ENCODE results near the gene RBM48. TPM values are rescaled to one million over a fixed set of nuclear protein-coding genes. Genes with fewer than 3 reads are reported as not detected.

RBM48 gene
- polyA plus RNA-seq, 1 donor (not counting 4 experiments of a cell fraction or from before 2014, with no cell fraction given) = 6.3 TPM

DNA sequence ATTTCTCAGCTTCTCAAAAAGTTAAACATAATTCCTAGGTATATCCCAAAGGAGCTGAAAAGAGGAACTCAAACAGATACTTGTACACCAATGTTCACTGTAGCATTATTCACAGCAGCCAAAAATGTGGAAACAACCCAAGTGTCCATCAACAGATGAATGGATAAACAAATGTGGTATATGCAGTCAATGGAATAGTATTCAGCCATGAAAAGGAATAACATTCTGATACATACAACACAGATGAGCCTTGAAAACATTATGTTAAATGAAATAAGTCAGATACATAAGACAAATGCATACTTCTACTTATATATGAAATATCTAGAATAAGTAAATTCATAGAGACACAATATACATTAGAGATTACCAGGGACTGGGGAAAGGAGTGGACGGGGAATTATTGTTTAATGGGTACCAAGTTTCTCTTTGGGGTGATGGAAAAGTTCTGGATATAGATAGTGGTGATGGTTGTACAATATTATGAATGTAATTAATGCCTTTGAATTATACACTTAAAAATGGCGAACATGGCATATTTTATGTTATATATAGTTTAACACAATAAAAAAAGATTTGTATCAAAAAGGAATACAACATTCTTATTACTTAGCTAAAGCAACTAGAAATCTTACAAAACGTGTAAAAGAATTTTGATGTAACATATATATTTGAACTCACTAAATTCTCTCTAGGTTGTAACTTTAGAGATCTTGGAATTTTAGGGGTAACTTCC, 15.3 kb upstream of the RBM48 start:
- Histone ChIP-seq H3K27ac (ENCODE audit: control insufficient read depth, insufficient read depth, low read length) (no peak overlapping the region), H3K9me1 (ENCODE audit: control insufficient read depth, extremely low read depth, insufficient read depth, low read length) (no peaks in the 10 kb centered on the region), H3K4me1 (ENCODE audit: control insufficient read depth, extremely low read depth, insufficient read depth, low read length) (peaks cover 3% of the 10 kb centered on the region), H3K9ac (ENCODE audit: control insufficient read depth, extremely low read depth, insufficient read depth, low read length) (no peak overlapping the region), H3K36me3 (ENCODE audit: control insufficient read depth in 2 of 2, extremely low read depth in 1 of 2, insufficient read depth in 2 of 2, low read length in 2 of 2) (peaks cover 0 to 2% of the 10 kb centered on the region in 2 experiments), H3K27me3 (ENCODE audit: control insufficient read depth, extremely low read depth, insufficient read depth, low read length) (no peaks in the 10 kb centered on the region), H3K79me2 (ENCODE audit: control insufficient read depth, insufficient read depth, low read length) (no peaks in the 10 kb centered on the region), H3K4me3 (ENCODE audit: control insufficient read depth in 2 of 3, extremely low read depth in 1 of 3, insufficient read depth in 2 of 3, low read depth in 1 of 3, low read length in 3 of 3) (no peak overlapping the region), H3K9me3 (ENCODE audit: control insufficient read depth, low read depth, low read length) (no peaks in the 10 kb centered on the region), H3K4me2 (ENCODE audit: control insufficient read depth, extremely low read depth, insufficient read depth, low read depth, low read length) (no peak overlapping the region), H4K20me1 (ENCODE audit: control insufficient read depth, extremely low read depth, insufficient read depth, low read length) (no peaks in the 10 kb centered on the region), H2AFZ (ENCODE audit: control insufficient read depth, low read length) (no peak overlapping the region)
- TF ChIP-seq, protein P1, sequence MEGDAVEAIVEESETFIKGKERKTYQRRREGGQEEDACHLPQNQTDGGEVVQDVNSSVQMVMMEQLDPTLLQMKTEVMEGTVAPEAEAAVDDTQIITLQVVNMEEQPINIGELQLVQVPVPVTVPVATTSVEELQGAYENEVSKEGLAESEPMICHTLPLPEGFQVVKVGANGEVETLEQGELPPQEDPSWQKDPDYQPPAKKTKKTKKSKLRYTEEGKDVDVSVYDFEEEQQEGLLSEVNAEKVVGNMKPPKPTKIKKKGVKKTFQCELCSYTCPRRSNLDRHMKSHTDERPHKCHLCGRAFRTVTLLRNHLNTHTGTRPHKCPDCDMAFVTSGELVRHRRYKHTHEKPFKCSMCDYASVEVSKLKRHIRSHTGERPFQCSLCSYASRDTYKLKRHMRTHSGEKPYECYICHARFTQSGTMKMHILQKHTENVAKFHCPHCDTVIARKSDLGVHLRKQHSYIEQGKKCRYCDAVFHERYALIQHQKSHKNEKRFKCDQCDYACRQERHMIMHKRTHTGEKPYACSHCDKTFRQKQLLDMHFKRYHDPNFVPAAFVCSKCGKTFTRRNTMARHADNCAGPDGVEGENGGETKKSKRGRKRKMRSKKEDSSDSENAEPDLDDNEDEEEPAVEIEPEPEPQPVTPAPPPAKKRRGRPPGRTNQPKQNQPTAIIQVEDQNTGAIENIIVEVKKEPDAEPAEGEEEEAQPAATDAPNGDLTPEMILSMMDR (optimal IDR thresholded peaks at IDR 0.05 in 1 of 3, IDR thresholded peaks at IDR 0.05 in 1 of 3, conservative IDR thresholded peaks at IDR 0.05 in 1 of 3; ENCODE audit: extremely low read depth in 1 of 3, insufficient read depth in 2 of 3, low read length in 3 of 3) = no peak
- no peak for TF ChIP-seq EZH2 (IDR thresholded peaks at IDR 0.05; ENCODE audit: low read length)
- dilution Hi-C loops (cut with MboI; ENCODE audit: extremely low pct_ligation_motif_present, low sequenced_read_pairs) = no loop called here
- FAIRE-seq = no peak
- DNase-seq (ENCODE audit: low read depth, low spot score) = no peak

DNA sequence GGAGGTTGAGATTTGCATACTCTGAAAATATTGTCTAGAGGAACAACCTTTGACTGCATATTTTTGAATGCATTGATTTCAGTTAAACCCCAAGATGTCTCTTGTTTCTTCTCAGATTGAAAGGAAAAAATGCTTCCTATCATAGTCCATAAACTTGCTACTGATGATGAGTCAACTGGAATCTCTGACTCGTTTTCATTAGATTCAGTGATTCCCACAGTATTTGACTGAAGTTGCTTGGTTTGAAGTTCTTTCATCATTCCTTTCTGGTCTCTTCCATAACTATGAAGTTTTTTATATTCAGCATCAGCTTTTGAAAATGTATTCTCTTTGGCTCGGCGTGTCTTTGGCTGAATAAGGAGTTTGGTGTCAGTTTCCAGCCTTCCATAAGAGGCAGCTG, 11.0 kb upstream of the RBM48 start:
- Histone ChIP-seq H2AFZ (ENCODE audit: control insufficient read depth, low read length) (no peak overlapping the region), H3K4me2 (ENCODE audit: control insufficient read depth, extremely low read depth, insufficient read depth, low read depth, low read length) (no peak overlapping the region), H3K27me3 (ENCODE audit: control insufficient read depth, extremely low read depth, insufficient read depth, low read length) (no peaks in the 10 kb centered on the region), H3K9me3 (ENCODE audit: control insufficient read depth, low read depth, low read length) (no peaks in the 10 kb centered on the region), H3K27ac (ENCODE audit: control insufficient read depth, insufficient read depth, low read length) (no peak overlapping the region), H3K4me3 (ENCODE audit: control insufficient read depth in 2 of 3, extremely low read depth in 1 of 3, insufficient read depth in 2 of 3, low read depth in 1 of 3, low read length in 3 of 3) (no peak overlapping the region), H3K4me1 (ENCODE audit: control insufficient read depth, extremely low read depth, insufficient read depth, low read length) (peaks cover 3% of the 10 kb centered on the region), H4K20me1 (ENCODE audit: control insufficient read depth, extremely low read depth, insufficient read depth, low read length) (no peaks in the 10 kb centered on the region), H3K9ac (ENCODE audit: control insufficient read depth, extremely low read depth, insufficient read depth, low read length) (no peak overlapping the region), H3K79me2 (ENCODE audit: control insufficient read depth, insufficient read depth, low read length) (no peaks in the 10 kb centered on the region), H3K36me3 (ENCODE audit: control insufficient read depth in 2 of 2, extremely low read depth in 1 of 2, insufficient read depth in 2 of 2, low read length in 2 of 2) (peaks cover 0 to 2% of the 10 kb centered on the region in 2 experiments), H3K9me1 (ENCODE audit: control insufficient read depth, extremely low read depth, insufficient read depth, low read length) (no peaks in the 10 kb centered on the region)
- DNase-seq (ENCODE audit: low read depth, low spot score) (no peak), FAIRE-seq (peak; percentile 17)
- dilution Hi-C loops (cut with MboI; ENCODE audit: extremely low pct_ligation_motif_present, low sequenced_read_pairs) = no loop called here
- TF ChIP-seq, protein P1 (optimal IDR thresholded peaks at IDR 0.05 in 1 of 3, IDR thresholded peaks at IDR 0.05 in 1 of 3, conservative IDR thresholded peaks at IDR 0.05 in 1 of 3; ENCODE audit: extremely low read depth in 1 of 3, insufficient read depth in 2 of 3, low read length in 3 of 3) = no peak
- TF ChIP-seq EZH2 (IDR thresholded peaks at IDR 0.05; ENCODE audit: low read length) = no peak
